ENCODE results near the gene DONSON.
"Not testable (repeated sequence)": the region's sequence is repeated elsewhere in the genome, so short reads cannot be mapped to it uniquely, and the experiment has no call there.

DONSON gene

DNA sequence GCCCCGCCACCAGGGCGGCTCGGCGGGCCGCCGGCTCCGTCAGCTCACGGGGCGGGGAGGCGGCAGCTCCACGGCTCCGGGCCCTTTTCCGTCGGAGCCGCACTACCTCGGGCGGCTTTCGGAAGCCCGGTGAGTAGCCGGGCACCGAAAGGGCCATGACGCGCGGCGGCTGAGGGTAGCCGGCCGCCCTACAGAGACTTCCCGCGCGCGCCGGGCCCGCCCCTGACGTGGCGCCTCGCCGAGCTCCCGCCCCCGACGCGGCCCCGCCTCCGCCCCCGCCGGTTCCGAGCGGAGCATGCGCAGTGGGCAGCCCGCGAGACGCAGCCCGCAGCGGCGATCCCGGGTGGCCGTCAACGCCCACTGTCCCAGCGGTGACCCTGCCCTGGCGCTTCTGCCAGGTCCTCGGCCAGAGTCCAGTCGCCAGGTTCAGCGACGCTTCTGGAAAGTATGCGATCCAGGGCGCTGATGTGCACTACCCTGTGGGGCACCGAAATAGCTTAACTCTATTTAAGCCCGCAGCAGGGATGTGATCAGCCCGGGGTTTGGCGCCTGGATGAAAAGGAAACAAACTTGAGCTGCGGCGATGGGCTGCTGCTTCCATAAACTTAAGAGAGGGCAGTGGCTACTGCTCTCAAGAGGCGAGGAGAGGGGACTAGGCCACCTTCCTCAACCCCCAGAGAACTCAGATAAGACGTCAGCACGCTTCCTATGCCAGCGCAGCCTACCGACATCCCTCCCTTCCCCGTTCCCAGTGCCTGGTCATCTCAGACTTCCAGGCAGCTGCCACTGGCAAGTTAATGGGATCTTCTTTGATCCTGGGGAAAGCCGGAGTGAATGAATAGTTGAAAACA lies at the start of gene DONSON:
DONSON (minus strand) TSS at position 200 of the 851 bp plus-strand sequence; CDS start at position 157, 43 bp downstream.
- peak; percentile 31 to 93 for DNase-seq

DNA sequence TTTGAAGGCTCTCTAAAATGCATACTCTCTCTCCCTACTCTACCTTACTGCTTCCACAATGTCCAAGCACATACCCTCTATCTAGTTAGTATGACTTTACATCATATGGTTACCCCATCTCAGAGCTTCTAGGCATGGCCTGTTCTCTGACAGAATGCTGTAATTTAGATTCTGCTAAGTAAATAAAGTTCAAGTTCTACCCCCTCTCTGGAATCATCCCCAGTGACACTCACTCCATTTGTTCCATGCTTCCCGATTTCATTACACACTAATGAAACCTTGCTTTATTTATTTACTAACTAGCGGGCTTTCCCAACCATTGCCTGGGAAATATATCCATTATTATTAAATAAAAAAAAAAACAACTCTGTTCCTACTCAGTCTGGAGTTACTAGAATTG lies 45.8 kb upstream of the DONSON start:
- DNase-seq: no peak

DNA sequence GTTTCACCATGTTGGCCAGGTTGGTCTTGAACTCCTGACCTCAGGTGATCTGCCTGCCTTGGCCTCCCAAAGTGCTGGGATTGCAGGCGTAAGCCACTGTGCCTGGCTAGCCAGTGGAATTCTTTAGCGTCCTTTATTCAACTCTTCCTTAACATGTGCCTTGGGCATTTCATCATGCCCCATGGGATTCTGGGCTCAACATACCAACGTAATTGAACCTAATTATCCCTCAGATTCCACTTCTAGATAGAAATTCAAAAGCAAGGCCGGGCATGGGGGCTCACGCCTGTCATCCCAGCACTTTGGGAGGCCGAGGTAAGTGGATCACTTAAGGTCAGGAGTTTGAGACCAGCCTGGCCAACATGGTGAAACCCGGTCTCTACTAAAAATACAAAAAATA lies 37.7 kb upstream of the DONSON start:
- not testable (repeated sequence) for DNase-seq

- DNase-seq: peak in 1 of 2 experiments; percentile 23
These were observed 33.8 kb upstream of the DONSON start for GRCh38 chr21:33622253-33622652.

DNA sequence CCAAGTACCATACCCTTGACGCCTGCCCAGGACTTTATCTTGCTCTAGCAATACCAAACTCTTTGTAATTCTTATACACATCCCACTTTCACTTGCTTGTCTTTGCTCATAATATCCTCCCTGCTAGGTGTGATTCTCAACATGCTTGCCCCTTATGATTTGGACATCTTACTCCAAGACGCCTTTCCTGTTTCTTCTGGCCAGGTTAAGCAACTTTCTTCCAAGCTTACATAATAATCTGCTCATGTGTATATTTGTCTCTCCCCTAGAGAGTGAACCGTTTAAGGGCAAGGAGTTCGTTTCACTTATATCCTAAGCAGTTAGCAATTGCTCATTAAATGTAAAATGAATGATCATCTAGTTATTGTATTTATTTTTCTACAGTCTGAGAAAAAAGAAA lies 31.2 kb upstream of the DONSON start:
- DNase-seq: no peak

DNA sequence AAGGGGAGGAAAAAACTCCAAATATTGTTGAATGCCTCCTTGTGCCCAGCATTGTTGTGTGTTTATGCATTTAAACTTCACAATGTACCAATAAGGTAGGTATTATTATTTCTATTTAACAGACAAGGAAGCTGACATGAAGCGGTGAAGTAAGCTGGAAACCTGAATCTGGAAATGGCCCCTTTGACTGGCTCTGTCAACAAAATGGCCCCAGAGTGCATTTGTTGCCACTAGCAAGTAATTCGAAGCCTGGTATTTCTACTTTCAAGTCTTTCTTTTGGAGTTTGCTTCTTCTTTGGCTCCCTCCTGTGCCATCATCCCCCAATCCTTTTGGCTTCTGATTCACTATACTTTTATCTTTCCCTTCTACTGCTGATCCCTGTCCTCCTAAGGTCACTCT lies 29.9 kb upstream of the DONSON start:
- DNase-seq: no peak

- not testable (repeated sequence) for DNase-seq
These were observed 29.1 kb upstream of the DONSON start for GRCh38 chr21:33617565-33617964.

DNA sequence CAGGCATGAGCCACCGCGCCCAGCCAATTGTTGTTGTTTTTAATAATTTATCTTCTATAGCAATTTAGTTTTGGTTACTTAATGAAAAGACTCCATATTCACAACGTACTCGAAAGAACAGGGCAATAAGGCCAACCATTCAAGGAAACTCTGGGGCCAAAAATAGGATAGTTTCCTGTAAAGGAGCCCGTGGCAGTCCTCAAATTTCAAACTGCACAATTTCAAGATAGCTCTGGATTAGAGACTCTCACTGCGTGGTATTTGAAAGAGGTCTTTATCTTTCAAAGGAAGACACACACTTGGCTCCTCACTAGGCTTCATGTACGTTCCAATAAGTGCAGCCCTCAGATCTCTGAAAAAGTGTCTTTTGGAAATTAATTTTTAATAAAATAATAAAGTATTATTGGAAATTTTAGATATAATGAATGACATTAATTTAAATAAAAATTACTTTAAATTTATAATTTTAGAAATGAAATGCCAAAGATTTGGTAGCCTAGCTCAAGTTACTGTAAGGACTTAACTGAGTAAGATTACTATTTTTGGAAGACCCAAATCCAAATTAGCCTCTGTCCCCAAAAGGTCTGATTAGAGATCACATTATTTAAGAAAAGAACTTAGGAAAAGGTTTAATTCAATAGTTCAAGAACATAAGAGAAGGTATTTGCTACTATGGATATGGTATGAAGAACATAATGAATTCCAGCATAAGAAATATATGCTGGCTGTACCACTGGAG lies 22.7 kb upstream of the DONSON start:
- no peak for DNase-seq

- no peak for DNase-seq
These were observed 20.1 kb upstream of the DONSON start for GRCh38 chr21:33608559-33608958.

DNA sequence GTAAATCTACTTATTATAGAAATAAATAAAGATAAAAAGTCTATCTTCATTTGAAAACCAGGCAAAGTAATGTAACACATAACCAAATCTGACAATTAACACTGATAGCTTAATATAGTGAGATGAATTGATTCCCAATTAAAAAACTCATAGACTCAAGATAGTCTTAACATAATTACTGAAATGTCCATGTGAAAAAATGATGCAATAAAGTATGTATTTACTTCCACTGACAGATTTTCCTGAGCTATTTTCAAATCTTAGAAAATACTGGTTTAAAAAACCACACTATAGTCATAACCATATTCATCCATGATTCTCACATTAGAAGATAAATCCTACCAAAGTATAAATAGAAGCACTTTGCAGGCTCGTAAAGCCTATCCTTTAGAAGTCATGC lies 9.6 kb upstream of the DONSON start:
- DNase-seq: no peak

GRCh38 chr21:33587792-33588484 lies 546 bp downstream of the DONSON start:
- peak; percentile 12 to 55 for DNase-seq

DNA sequence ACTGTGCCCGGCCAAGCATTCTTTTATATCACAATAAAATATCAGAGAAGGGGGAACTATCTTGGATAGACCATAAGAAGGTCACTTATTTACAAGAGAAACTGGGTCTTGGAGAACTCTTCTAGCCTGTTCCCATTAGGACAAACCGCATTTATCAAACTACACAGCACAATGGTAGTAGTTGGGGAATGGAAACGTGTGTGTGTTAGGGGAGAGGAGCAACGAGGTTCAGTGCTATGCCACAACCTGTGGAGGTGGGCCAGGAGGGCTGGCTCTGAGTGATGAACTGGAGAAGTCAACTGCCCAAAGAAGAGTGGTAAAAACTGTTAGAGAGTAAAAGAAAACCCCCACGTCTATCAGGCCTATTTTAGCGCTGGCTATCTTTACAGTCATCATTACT lies 1.6 kb downstream of the DONSON start:
- no peak for DNase-seq

DNA sequence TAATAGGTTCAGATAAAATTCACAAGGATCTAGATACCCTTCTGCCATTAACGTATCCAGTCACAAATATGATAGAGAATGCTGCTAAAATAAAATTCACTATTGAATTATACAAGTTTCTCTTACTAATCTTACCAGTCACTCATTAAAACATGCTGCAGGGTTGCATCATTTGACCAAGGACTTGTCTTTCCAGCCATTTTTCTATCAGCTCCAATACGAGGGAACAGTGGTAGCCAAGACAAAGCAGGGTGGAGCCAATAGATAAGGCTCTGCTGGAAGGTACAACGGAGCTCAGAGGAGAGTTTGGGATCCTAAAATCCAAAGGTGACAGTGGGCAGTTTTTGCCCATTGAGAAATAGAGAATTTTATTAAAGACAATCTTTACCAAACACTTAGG lies 4.0 kb downstream of the DONSON start:
- DNase-seq: no peak

- no peak for DNase-seq
These were observed 9.4 kb downstream of the DONSON start for GRCh38 chr21:33578959-33579542.

GRCh38 chr21:33578214-33578613 lies 10.3 kb downstream of the DONSON start:
- no peak for DNase-seq

DNA sequence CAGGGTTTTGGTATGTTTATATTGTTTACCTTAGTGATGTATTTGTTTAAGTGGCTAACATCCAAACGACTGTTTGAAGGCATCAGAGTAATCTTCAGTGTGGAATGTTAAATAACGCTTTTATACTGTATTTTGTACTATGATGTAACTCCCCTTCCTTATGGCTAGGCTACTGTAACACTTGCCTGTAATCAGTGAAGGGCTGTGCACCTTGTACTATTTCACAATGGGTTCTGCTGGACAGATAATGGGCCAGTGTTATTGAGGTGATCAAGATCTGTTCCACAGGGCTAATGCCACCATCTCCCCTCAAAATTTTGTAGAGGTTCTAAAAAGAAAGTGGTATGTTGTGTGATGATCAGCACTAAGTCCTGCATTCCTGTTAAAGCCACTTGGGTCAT lies 11.7 kb downstream of the DONSON start:
- DNase-seq: not testable (repeated sequence)

GRCh38 chr21:33572350-33572749 lies 16.1 kb downstream of the DONSON start:
- no peak for DNase-seq

GRCh38 chr21:33569991-33570390 lies 18.5 kb downstream of the DONSON start:
- no peak for DNase-seq

DNA sequence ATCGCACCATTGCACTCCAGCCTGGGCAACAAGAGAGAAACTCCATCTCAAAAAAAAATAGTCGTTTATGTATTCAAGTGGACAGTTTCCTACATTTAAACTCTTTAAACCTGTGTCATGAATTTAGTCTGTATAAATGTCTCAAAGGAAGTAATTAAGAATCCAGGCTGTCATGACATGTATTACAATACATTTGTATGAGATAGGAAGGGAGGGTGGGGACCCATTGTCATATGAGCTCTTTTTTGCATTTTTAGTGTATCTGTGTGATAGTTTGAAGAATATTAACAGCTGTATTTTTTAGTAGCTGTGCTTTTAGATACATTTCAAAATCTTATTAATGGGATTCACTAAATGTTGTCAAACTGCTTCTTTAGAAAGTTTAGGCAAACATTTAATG lies 20.0 kb downstream of the DONSON start:
- no peak for DNase-seq

DNA sequence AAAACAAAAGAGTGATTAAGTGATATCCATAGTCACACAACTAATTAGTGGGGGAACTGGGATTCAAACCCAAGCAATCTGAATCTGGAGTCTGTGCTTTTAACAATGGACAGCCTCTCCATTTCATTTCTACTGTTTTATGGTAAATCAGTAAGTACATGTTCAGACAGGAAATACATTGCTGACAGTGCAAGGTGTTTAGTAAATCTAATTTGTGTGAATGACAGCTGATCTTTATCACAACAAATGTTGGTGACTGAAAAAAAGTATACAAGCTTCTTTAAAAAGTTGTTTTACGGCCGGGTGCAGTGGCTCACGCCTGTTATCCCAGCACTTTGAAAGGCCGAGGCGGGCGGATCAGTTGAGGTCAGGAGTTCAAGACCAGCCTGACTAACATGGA lies 20.6 kb downstream of the DONSON start:
- no peak for DNase-seq

DNA sequence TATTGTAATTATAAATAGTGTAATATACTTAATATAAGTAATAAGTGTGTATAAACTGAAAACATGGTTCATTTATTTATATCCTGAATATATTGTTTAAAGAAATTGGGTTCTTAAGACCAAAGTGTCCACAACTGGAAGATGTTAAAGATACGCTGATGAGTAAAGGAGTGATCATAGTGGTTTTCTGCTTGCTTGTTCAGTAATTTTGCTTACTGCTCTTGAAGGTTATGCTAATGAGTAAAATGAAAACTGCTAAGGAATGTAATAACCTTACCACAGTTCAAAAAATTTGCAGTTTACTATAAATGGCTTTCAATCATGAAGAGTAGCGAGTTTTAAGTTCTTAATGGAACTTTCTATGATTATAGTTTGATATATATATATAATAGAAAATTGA lies 22.0 kb downstream of the DONSON start:
- DNase-seq: no peak

GRCh38 chr21:33562389-33562788 lies 26.1 kb downstream of the DONSON start:
- DNase-seq: no peak

DNA sequence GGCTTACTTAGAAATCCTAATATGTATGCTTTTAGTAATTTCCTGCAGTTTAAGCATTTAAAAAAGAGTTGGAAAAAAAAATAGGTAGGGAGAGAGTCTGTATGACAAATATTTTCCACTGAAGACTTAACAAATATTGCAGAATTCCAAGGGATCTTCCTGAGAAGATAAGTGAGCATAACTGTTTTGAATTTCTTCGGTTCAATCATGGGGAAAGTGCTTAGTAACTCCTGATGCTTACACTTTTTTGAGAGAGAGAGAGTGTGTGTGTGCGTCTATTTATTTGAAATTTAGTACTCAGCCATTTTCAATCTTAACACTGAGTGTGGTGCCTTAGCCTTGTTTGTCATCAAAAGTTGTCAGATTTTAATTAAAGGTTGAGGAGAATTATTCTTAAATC lies 27.1 kb downstream of the DONSON start:
- no peak for DNase-seq
